WTC11 (cell line): ENCODE measurements around the gene OPRM1.

Source experiments
- TP53 ChIP-seq: sonication (generic); formaldehyde crosslinking; IDR thresholded peaks from 2 replicates; pipeline ENCODE4 v1.8.1; 2023; ENCODE audit warnings: mild to moderate bottlenecking, missing genetic modification reagents
- TF ChIP-seq, protein P1 (sequence below): sonication (generic); formaldehyde crosslinking; IDR thresholded peaks from 2 replicates; pipeline ENCODE4 v1.8.1; 2023; ENCODE audit warnings: mild to moderate bottlenecking, missing genetic modification reagents, moderate library complexity

DNA sequence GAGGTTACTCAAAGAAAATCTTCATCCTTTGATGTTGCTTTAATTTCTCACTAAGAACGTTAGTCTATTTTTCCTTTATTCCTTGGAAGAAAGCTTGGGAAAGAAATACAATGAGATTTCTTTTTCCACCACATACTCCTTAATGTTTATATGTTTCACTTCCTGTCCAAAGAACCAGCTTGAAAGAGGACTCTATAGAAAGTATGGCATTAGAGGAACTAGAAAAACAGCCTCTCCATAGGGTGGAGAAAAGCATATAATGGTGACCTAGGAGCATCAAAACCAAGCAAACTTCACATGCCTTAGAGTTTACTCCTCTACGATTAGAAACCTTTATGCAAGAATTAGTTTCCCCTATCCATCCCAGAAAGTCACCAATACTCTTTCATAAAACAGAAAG lies 131.1 kb downstream of the OPRM1 start:
- no peak for TF ChIP-seq TP53 (CRISPR knock-in tag)
- TF ChIP-seq, protein P1, sequence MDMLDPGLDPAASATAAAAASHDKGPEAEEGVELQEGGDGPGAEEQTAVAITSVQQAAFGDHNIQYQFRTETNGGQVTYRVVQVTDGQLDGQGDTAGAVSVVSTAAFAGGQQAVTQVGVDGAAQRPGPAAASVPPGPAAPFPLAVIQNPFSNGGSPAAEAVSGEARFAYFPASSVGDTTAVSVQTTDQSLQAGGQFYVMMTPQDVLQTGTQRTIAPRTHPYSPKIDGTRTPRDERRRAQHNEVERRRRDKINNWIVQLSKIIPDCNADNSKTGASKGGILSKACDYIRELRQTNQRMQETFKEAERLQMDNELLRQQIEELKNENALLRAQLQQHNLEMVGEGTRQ (CRISPR knock-in tag): no peak
